Ishikawa (cell line): ENCODE data around the gene HTRA1.
A peak's percentile ranks its signal among the peaks of the same experiment; 100 is the strongest.

Source experiments
- TEAD4 ChIP-seq: IDR thresholded peaks from 2 replicates; pipeline ENCODE4 v1.6.1; 2012
- TF ChIP-seq, protein P1 (sequence below): IDR thresholded peaks from 2 replicates; pipeline ENCODE4 v1.6.1; 2012

DNA sequence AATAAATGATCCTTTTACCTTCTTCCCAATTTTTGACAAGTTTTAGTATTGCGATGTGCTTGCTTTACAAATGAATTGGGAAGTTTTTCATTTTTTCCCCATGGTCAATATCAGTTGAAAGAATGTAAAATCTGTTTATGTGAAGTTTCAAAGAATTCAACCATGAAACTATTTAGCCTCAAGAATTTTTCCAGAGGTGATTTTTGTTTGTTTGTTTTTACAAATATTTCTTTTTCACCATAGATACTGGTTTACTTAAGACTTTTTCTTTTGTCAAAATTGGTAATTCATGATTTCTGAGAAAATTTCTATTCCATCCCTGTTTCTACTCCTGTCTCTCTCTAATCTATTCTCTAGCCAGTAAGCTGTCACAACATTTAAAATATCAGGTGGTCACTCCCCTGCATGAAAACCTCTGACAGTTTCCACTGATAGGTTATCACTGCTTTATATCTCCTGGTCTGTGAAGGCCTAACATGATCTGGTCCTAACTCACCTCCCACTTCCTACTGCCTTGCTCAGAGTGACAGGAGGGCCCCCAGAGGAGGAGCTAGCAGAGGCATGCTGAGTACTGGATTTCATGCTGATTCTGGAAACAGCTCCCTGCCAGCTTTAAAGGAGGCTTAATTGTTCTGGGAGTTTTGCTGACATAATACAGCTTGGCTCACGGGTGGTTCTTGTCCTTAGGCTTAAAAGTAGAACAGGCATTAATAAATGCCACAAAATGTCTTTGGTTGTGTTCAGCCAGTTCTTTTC, 14.5 kb upstream of the HTRA1 start:
- TF ChIP-seq, protein P1, sequence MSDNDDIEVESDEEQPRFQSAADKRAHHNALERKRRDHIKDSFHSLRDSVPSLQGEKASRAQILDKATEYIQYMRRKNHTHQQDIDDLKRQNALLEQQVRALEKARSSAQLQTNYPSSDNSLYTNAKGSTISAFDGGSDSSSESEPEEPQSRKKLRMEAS, result peak; percentile 35; the same call in 1 of the 2 replicates
- TF ChIP-seq TEAD4, result no peak
